ENCODE data around the gene RWDD4. TPM values are rescaled to one million over a fixed set of nuclear protein-coding genes. Genes with fewer than 3 reads are reported as not detected.
A peak's percentile ranks its signal among the peaks of the same experiment; 100 is the strongest.

RWDD4 gene
- total RNA-seq, 1 donor: 43.7 TPM

DNA sequence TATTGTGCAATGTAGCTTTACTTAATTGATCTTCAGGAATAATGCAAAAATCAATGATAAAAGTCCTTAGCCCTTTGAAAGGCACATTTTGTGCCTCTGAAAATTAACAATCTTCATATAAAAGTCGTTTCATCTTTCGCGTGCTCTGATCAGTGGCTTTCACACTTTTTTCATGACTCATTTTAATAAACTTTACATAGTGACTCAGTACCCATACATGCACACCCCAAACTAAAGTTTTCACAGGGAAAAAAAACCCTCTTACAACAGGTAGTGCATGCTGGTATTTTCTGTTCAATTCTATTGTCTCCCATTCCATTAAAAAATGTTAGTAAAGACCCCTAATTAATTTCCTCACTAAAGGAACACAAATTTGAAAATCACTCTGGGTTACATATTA lies 21.5 kb downstream of the RWDD4 start:
- TF ChIP-seq, protein P1, sequence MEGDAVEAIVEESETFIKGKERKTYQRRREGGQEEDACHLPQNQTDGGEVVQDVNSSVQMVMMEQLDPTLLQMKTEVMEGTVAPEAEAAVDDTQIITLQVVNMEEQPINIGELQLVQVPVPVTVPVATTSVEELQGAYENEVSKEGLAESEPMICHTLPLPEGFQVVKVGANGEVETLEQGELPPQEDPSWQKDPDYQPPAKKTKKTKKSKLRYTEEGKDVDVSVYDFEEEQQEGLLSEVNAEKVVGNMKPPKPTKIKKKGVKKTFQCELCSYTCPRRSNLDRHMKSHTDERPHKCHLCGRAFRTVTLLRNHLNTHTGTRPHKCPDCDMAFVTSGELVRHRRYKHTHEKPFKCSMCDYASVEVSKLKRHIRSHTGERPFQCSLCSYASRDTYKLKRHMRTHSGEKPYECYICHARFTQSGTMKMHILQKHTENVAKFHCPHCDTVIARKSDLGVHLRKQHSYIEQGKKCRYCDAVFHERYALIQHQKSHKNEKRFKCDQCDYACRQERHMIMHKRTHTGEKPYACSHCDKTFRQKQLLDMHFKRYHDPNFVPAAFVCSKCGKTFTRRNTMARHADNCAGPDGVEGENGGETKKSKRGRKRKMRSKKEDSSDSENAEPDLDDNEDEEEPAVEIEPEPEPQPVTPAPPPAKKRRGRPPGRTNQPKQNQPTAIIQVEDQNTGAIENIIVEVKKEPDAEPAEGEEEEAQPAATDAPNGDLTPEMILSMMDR (IDR thresholded peaks at IDR 0.05; ENCODE audit: insufficient read depth, low read length): no peak
- peak; percentile 31 for DNase-seq (ENCODE audit: low read depth)
- H3K4me3 ChIP-seq (ENCODE audit: low read depth, low read length): no peak overlapping the region

DNA sequence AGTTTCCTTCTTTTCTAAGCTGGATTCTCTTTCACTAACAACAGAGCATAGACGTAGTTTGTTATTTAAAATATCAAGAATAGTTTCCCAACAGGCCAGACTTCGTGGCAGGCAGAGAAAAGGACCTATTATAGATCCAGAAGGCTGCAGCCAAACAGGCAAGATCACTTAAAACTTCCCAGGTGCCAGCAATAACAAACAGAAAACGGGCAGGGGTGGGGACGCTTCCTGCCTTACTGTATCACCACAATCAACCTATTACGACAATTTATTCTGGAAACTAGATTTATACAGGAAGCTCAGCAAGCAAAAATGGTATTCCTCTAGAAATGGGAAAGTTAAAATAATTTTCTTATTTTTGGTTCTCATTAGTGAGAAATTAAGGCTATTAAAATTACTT lies 22.1 kb downstream of the RWDD4 start:
- TF ChIP-seq, protein P1 (IDR thresholded peaks at IDR 0.05; ENCODE audit: insufficient read depth, low read length): no peak
- peak; percentile 81 for DNase-seq (ENCODE audit: low read depth)
- peak overlapping the region; percentile 9 for H3K4me3 ChIP-seq (ENCODE audit: low read depth, low read length)

DNA sequence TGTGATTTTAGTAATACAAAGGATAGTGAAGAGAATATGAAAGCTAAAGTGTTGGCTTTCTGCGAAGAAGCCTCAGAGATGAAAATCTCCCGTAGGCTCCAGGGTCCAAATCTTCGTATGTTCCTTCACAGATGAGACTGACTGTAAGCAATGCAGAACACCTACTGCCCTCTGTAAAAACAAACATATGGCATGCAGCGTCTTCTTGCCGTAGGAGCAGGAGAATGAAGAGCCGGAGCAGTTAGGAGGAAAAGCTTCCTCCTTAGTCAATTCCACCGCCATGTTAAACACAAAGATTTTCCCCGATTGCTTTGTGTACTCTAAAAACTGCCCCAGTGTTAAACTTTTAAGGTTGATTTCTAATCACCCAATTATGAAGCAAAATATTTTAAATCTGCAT lies 22.5 kb downstream of the RWDD4 start:
- no peak for DNase-seq (ENCODE audit: low read depth)
- TF ChIP-seq, protein P1 (IDR thresholded peaks at IDR 0.05; ENCODE audit: insufficient read depth, low read length): no peak
- no peak overlapping the region for H3K4me3 ChIP-seq (ENCODE audit: low read depth, low read length)

DNA sequence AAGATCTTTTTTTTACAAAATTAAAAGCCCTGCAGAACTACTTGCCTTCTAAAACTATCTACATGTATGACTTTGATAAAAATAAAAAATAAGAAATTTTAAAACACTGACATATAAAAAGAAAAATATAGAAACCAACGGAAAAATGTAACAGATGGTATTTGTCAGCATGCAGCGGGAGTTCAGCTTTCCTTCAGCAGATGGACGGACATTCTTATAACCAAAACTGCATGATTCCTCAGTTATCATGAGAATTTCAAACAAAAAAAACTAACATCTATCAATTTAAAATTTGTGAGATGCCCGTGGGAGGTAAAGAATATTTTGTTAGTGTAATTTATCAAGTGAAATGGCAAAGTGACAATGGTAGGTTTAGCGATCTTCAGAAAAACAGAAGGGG lies 23.2 kb downstream of the RWDD4 start:
- H3K4me3 ChIP-seq (ENCODE audit: low read depth, low read length): no peak overlapping the region
- TF ChIP-seq, protein P1 (IDR thresholded peaks at IDR 0.05; ENCODE audit: insufficient read depth, low read length): no peak
- DNase-seq (ENCODE audit: low read depth): no peak

DNA sequence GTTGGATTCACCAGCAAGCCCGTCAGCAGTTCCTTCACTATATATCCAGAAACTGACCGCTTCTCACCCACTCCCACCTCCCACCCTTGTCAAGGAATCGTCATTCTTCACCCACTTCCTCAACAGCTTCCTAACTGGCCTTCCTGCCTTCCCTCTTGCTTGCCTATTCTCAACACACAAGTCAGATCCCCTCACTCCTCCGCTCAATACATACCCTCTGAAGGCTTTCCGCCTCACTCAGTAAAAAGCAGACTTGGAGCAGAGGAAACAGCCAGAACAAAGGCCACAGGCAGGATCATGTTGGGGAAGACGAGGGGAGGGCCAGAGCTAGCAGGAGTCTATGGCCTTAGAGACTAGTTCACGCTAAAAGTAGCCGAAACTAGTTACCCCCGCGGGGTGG lies 23.7 kb downstream of the RWDD4 start:
- DNase-seq (ENCODE audit: low read depth): no peak
- TF ChIP-seq, protein P1 (IDR thresholded peaks at IDR 0.05; ENCODE audit: insufficient read depth, low read length): no peak
- no peak overlapping the region for H3K4me3 ChIP-seq (ENCODE audit: low read depth, low read length)

DNA sequence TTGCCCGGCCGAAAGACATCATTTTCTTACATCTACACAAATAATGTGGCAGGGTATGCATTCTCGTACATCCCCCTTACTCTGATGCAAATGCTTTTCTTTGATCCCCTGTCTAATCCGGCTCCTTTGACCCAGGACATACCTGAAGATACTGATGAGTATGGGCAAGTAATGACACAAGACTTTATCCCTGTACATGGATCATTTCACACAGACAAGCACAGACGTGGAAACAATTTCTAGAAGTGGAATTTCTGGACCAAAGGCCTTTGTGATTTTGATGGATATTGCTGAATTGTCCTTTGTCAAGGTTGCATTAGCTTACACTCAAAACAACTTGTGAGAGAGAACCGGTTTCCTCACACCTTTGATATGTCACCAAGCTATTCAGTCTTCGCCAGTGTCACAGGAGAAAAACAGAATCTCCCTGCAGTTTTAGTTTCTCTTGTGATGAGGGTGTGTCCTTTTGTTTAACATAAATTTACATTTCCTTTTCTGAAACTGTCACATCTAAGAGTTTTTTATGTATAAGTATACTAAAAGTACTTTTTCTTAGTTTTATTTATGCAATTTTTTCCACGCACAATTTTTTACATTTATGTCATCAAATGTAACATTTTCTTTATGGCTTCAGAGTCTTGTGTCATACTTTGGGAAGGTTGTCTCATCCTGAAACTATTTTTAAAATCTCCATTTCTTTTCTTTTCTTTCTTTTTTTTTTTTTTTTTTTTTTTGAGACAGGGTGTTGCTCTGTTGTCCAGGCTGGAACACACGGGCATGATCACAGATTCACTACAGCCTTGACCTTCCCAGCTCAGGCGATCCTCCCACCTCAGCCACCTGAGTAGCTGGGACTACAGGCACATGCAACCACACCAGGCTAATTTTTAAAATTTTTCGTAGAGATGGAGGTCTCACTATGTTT lies 25.2 kb downstream of the RWDD4 start:
- DNase-seq (ENCODE audit: low read depth): no peak
- TF ChIP-seq, protein P1 (IDR thresholded peaks at IDR 0.05; ENCODE audit: insufficient read depth, low read length): no peak
- no peak overlapping the region for H3K4me3 ChIP-seq (ENCODE audit: low read depth, low read length)
